Lower leg skin (tissue), 4 donors: ENCODE data around the gene PSMD6. TPM values are rescaled to one million over a fixed set of nuclear protein-coding genes. Genes with fewer than 3 reads are reported as not detected.
A peak's percentile ranks its signal among the peaks of the same experiment; 100 is the strongest.

Experiments used
- DNase-seq, 2 donors: peaks; one replicate each; pipeline ENCODE4 v3.0.0-alpha.2; 2019; ENCODE audit warnings: low spot score in 2 of 2
- H3K4me3 ChIP-seq: fragments of 200-600 bp; sonication (generic); 2 replicates; pipeline ENCODE4 v1.5.1; 2017; ENCODE audit warnings: mild to moderate bottlenecking, low read depth; ENCODE audit not compliant: poor library complexity, severe bottlenecking
- CTCF ChIP-seq, 3 donors: fragments of 450-650 bp; IDR thresholded peaks; one replicate each; pipeline ENCODE4 v1.5.1; 2016; ENCODE audit warnings: antibody characterized with exemption in 3 of 3, mild to moderate bottlenecking in 3 of 3, moderate library complexity in 2 of 3
- POLR2A ChIP-seq, 2 donors: fragments of 450-650 bp; IDR thresholded peaks; one replicate each; pipeline ENCODE4 v1.6.1; 2016 to 2017; ENCODE audit warnings: antibody characterized with exemption in 2 of 2, mild to moderate bottlenecking in 1 of 2, moderate library complexity in 1 of 2
- WGBS, 2 donors: methylation state at CpG; one replicate each; pipeline ENCODE4 v1.1.5; 2018; 5-methylcytosine and 5-hydroxymethylcytosine counted together
- intact Hi-C: fragments of 100-400 bp; cut with DNase I; formaldehyde crosslinking; loops from one replicate; pipeline ENCODE4 v1.15.0; 2023; ENCODE audit warnings: low total_unique reads
- total RNA-seq, 4 donors: library from RNA; depleted of rRNA; stranded (reverse); fragments of >200 nt; gene quantifications; one replicate each; pipeline ENCODE4 v1.1.0, GENCODE V29; 2016

Gene PSMD6
- total RNA-seq, 4 donors from 2014 or later: 61.6 to 81.2 (median 67.1) TPM

GRCh38 chr3:63976161-63976871 lies 47.0 kb downstream of the PSMD6 start:
- H3K4me3 ChIP-seq: no peak overlapping the region
- intact Hi-C loops: no loop called here
- TF ChIP-seq POLR2A (IDR thresholded peaks at IDR 0.05) (no peak), CTCF (IDR thresholded peaks at IDR 0.05) (no peak)
- WGBS, 2 donors: 62 to 74% methylated on average over 4 of the region's 4 CpGs
- DNase-seq: peak in 1 of 2 donors; percentile 61

DNA sequence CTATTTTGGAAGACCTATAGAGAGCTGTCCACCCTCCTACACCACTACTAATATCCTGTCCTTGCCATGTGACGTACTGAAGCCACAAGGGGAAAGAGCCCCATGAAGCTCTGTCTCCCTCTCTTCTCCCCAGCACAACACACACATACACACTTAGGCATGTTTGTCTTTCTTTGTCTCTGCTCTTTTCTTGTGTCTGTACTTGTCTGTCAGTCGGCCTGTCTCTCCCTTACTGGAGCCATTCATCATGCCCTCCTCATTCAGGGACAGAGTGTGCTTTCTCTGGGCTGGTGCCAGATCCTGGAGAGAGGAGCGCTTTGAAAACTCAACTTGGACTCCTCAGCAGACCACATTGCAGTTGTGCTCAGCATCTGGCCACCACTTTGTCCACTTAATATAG lies 47.6 kb downstream of the PSMD6 start:
- 30 to 40% methylated on average over 3 of the region's 3 CpGs for WGBS, 2 donors
- intact Hi-C loops: no loop called here
- TF ChIP-seq CTCF (IDR thresholded peaks at IDR 0.05) (no peak), POLR2A (IDR thresholded peaks at IDR 0.05) (no peak)
- peak; percentile 67 to 91 for DNase-seq
- H3K4me3 ChIP-seq: no peak overlapping the region

GRCh38 chr3:63974451-63974850 lies 48.8 kb downstream of the PSMD6 start:
- intact Hi-C loops: no loop called here
- H3K4me3 ChIP-seq: no peak overlapping the region
- WGBS, 2 donors: 83 to 93% methylated on average over 1 of the region's 1 CpG
- DNase-seq: no peak
- TF ChIP-seq POLR2A (IDR thresholded peaks at IDR 0.05) (no peak), CTCF (IDR thresholded peaks at IDR 0.05) (no peak)

DNA sequence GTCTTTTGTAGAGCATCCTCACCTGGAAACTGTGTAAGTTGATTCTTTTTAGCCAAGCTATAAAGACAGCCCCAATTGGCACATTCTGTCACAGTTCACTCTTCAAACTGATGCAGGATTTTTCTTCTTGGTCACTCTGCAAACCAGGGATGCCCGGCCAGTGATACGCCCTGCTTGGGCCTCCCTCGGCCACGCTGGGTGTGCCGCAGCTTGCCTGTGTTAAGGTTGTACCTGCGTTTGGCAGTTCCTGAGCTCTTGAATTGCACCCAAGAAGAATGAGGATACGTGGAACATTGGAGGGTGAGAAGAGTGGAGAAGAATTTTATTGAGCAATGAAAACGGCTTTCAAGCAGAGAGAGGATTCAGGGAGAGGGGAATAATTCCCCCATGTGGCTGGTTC lies 49.9 kb downstream of the PSMD6 start:
- DNase-seq: no peak
- 90% methylated on average over 8 of the region's 8 CpGs for WGBS, 2 donors
- TF ChIP-seq POLR2A (IDR thresholded peaks at IDR 0.05) (no peak), CTCF (IDR thresholded peaks at IDR 0.05) (no peak)
- intact Hi-C loops: no loop called here
- no peak overlapping the region for H3K4me3 ChIP-seq

DNA sequence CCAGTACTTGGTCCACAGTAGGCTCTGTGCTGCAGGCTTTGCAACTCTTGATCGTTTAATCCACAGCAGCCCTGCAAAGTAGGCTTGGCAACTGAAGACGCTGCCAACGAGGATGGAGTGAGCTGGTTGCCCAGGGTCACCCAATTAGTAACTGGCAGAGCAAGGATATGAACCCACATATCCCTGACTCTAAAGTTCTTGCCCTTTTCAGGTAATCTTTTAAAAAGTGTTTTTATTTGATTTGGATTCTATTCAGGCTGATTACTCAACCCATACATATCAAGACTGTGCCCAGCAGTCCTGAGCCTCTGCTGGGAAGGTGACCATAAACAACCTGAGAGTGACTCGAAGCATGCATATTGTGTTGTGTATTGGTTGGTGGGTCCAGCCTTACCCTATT lies 50.3 kb downstream of the PSMD6 start:
- no peak overlapping the region for H3K4me3 ChIP-seq
- DNase-seq: no peak
- intact Hi-C loops: no loop called here
- 65 to 70% methylated on average over 4 of the region's 4 CpGs for WGBS, 2 donors
- TF ChIP-seq CTCF (IDR thresholded peaks at IDR 0.05) (no peak), POLR2A (IDR thresholded peaks at IDR 0.05) (no peak)

DNA sequence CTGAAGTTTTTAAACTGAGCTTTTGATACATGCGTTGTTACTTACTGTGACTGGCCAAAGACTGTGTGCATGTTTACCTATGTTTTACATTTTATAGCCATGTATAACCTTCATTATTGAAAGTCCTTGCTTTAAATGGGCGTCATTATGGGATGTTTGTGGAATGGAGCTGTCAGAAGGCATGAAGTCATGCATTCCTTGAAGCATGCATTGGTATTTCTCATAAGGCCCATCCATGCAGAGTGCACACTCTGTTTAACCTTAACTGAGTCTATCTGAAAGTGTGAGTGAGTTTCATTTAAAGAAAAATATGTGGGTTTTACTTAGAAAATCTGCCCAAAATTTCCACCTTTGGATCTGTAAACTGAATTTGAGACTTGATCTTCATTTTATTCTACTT lies 51.1 kb downstream of the PSMD6 start:
- WGBS, 2 donors: 78 to 81% methylated on average over 2 of the region's 2 CpGs
- no peak for DNase-seq
- TF ChIP-seq CTCF (IDR thresholded peaks at IDR 0.05) (no peak), POLR2A (IDR thresholded peaks at IDR 0.05) (no peak)
- intact Hi-C loops: no loop called here
- H3K4me3 ChIP-seq: no peak overlapping the region
